GM04503 (cell line): ENCODE measurements around the gene CAMTA1.

Experiments used
- DNase-seq: peaks from one replicate; pipeline ENCODE4 v3.0.0-alpha.2; 2012; ENCODE audit warnings: low read depth

The CAMTA1 gene

DNA sequence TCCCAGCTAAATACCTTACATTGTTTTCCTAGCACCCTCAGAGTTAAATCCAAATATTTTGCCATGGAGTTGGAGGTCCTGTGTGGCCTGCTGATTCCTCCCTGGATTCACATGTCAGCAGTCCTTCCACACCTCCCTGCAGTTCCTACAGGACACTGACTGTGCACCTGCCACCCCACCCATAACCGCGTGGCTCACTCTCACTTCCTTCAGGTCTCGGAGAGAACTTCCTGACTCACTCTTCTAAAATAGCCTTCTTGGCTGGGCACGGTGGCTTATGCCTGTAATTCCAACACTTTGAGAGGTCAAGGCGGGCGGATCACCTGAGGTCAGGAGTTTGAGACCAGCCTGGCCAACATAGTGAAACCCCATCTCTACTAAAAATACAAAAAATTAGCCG lies 8.4 kb upstream of the CAMTA1 start:
- no peak for DNase-seq

DNA sequence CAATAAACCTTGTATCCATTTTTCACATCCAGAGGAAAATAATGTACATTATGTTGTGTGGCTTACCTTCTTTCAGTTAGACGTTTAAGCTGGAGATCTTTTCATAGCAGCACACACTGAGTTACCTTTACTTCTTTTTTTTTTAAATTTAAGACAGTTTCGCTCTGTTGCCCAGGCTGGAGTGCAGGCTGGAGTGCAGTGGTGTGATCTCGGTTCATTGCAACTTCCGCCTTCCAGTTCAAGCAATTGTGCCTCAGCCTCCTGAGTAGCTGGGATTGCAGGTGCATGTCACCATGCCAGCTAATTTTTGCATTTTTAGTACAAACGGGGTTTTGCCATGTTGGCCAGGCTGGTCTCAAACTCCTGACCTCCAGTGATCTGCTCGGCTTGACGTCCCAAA lies 7.4 kb upstream of the CAMTA1 start:
- no peak for DNase-seq

- no peak for DNase-seq
These were observed 6.0 kb upstream of the CAMTA1 start for GRCh38 chr1:6779089-6779805.

GRCh38 chr1:6782151-6782550 lies 3.1 kb upstream of the CAMTA1 start:
- no peak for DNase-seq

DNA sequence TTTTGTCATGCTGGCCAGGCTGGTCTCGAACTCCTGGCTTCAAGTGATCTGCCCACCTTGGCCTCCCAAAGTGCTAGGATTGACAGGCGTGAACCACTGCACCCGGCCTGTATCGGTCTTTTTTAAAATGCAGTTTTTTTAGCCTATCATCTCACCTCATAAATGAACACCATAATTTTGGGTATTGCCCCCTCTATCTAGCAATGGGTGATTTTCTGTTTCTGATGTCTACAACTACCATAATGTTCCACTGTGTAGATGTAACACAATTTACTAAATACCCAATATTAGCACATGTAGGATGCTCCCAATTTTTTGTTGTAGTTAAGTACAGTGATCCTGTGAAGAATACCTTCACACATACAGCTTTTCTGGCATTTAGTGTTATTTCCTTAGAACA lies 2.0 kb upstream of the CAMTA1 start:
- DNase-seq = no peak

- no peak for DNase-seq
These were observed 1.2 kb upstream of the CAMTA1 start for GRCh38 chr1:6783936-6784559.

DNA sequence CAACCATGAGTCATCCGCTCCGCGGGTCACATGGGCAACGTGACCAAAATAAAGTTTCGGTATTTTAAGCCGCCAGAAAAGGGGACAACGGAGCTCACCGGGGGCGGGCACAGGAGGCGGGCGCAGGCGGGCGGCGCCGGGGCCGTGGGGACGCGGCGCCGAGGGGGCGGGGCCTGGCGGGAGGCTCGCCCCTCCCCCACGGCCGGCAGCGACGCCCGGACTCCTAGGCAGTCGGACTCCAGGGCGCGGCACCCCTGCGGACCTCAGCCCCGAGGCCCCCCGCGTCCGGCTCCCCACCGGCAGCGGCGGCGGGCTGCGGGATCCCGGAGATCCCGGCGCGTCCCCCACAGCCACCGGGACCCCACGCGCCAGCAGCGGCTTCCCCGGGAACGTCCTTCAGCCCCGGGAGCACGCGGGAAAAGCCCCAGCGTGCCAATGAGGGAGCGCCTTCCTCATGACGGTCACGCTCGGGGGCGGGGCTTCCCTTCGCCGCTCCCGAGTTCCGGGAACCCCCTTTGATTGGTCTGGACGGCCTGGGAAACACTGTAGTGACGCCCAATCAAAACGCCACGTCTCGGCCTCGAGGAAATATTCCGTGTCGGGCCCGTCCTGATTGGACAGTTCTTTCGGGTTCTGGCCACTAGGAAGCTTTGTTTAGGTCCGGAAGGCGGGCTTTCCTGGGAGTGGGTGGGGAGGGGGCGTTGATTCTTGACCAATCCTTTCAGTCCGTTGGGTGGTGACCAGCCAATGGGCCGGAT lies 515 bp upstream of the CAMTA1 start:
- DNase-seq = peak; percentile 100

DNA sequence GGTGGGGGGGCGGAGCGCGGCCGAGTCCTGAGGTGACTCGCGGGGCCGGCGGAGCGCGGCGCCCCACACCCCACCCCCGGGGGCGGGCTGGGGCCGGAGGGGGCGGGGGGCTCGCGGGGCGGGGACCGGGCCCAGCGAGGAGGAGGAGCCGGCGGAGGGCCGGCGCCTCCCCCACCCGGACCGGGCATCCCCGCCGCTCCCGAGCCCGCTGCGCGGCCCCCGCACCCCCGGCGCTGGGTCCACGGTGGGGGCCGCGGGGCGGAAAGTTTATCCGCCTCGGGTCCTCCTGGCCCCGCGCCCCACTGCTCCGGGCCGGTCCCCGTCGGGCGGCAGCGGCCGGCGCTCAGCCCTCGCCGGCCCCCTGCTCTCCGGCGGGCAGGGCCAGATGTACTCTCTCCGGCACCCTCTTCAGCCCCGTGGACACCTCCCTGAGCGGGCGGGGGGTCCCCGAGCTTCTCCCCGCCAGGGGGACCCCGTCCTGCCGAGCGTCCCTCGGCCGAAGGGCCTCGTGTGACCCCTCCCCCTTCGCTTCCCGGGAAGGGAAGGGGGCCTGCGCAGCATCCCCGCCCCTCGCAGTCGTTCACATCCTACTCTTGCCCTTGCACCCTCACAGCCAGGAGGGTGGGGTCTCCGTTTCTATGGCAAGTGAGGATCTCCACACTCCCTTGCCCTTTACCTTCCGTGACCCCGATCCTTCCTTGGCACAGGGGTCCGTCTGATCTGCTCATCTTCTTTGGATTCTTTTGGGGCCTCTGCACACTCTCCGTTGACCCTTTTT lies 663 bp downstream of the CAMTA1 start:
- no peak for DNase-seq

DNA sequence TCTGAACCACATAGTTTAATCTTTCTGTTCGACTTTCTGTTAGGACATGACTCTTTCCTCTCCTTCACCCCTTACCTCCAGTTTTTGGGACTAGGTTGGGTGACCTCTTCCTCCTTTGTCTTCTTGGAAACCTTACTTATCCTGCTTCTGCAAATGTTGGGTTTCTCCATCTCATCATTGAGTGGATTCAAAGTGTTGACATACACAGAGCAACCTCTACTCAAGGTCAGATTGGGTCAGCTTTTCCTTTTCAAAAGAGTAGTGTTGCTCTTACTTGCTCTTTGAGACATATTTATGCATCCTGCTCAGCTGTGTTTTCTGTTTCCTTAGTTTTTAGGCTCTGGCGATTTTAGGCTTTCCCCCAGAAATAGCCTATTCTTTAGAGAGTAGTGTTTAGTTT lies 3.7 kb downstream of the CAMTA1 start:
- no peak for DNase-seq

- no peak for DNase-seq
These were observed 4.9 kb downstream of the CAMTA1 start for GRCh38 chr1:6790146-6790545.

GRCh38 chr1:6794164-6794563 lies 8.9 kb downstream of the CAMTA1 start:
- no peak for DNase-seq

- no peak for DNase-seq
These were observed 9.9 kb downstream of the CAMTA1 start for GRCh38 chr1:6795203-6795602.

DNA sequence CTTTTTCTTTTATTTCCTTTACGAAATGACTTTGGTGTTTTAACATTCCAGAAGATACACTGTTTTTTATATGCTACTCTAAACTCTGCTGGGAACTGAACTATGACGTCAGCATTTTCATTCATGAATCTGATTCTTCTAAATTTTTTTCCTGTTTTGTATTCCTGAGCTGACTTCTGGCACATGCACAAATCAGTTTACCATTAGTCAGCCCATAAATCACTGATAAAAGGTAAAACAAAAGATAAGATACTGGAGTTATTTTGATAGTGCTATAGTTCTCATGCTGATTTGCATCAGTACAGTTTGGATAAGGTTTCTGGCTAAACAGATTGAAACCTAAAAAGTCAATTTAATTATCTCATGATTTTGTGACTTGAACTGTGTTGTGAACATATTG lies 10.4 kb downstream of the CAMTA1 start:
- DNase-seq = no peak

GRCh38 chr1:6796095-6796494 lies 10.8 kb downstream of the CAMTA1 start:
- no peak for DNase-seq

DNA sequence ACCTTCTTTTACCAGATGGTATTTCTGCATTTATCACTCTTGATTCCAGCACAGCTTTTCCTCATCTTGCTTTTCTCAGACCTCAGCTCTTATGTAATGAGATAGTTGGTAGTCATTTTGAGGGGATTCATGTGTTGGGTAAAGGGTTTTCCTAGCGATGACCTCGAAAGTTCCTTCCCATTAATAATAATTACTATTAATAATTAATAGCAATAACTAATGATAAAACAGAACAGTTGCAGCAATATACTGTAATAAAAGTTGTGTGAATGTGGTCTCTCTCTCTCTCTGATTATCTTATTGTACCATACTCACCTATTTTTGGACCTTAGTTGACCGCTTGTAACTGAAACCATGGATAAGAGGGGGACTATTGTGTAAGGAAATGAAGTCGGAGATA lies 14.2 kb downstream of the CAMTA1 start:
- DNase-seq = no peak

GRCh38 chr1:6800745-6801144 lies 15.5 kb downstream of the CAMTA1 start:
- no peak for DNase-seq

DNA sequence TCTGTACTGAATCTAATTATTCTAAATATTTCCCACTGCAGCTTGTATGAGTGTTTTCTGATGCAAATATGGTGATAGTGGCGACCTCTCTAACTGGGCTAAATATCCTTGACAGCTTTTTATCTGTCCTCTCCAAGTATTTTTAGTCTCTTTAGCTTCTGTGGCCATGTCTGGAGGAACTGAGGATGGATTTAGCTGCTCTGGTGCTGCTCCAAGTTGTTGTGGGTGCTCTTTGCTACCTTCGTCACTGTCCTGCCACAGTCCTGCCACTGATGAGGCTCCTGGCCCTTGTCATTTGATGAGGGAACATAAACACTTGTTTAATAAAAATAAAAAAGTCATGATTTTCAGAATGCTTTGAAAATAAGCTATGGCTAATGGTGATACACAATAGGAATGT lies 15.9 kb downstream of the CAMTA1 start:
- no peak for DNase-seq

DNA sequence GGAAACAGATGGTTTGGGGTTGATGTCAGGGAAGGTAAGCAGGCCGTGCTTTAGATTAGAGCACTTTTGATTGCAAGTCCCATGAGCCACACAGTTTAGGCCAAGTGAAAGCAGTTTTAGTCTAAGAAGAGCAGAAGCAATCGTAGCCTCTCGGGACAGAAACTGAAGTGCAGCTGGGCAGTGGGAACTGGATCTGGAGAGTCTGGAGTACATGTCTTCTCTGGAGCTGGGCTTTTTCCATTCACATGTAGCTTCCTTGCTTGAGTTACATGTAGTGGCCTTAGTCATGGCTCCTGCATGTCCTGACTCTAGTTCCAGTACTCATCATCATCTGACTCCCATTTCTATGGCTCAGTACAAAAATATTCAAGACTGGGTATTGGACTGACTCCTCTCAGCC lies 16.7 kb downstream of the CAMTA1 start:
- DNase-seq = no peak

- no peak for DNase-seq
These were observed 17.2 kb downstream of the CAMTA1 start for GRCh38 chr1:6802454-6802853.

DNA sequence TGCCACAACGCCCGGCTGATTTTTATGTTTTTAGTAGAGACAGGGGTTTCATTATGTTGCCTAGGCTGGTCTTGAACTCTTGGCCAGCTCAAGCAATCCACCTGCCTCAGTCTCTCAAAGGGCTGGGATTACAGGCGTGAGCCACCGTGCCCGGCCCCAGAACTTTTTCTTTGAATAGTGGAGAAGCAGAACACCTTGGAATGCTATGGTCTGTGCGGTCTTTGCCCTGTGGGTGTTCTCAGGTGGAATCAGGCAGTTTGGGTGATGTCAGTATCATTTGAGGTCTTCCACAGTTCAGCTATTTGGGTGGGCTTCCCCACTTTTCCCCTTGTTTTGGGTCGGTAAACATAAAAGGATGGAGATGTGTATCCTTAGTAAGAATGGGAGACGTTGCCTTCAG lies 17.6 kb downstream of the CAMTA1 start:
- DNase-seq = no peak

DNA sequence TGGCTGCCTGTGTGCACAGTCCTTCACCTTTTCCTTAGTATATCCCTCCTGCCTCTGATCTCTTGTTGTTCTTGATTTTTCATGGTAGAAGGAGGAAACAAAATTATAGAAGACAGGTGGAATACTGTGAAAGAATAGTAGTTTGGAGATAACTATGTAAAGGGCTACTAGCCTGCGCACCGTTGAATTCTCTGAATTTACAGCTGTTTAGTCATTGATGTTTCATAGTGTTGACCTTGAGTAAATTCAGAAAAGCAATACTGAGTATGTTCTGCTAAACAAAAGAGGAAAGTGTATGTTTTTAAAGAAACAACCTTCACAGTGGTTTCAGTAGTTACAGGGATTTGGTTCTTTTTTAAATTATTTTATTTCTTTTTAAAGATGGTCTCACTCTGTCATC lies 18.1 kb downstream of the CAMTA1 start:
- DNase-seq = no peak

DNA sequence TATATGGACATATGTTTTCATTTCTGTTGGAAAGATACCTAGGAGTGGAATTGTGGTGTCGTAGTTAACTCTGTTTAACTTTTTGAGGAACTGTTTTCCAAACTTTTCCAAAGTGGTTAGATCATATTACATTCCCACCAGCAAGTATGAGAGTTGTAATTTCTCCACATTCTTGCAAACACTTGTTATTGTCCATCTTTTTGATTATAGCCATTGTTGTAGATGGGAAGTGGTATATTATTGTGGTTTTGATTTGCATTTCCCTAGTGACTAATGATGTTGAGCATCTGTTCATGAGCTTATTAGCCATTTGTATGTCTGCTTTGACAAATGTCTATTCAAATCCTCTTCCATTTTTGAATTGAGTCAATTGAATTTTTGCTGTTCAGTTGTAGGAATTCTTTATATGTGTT lies 19.8 kb downstream of the CAMTA1 start:
- DNase-seq = no peak

DNA sequence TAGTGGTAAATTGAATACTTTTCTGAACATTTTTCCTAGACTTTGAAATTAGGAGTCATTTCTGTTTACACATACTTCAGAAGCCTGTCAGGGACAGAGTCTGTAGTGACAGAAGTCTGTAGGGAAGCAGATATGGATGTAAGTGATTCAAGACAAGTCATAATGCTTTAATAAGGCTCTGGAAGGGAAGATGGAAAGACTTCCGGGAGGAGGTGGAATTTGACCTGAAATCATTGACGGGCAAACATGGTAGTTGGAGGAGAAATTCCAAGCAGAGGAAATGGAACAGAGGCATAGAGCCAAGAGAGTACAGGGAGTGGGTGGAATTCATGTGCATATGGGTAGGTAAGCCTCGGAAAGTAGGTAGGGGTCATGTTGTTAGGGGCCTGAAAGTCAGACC lies 22.5 kb downstream of the CAMTA1 start:
- no peak for DNase-seq
